ENCODE results near the gene SPATA32.

DNA sequence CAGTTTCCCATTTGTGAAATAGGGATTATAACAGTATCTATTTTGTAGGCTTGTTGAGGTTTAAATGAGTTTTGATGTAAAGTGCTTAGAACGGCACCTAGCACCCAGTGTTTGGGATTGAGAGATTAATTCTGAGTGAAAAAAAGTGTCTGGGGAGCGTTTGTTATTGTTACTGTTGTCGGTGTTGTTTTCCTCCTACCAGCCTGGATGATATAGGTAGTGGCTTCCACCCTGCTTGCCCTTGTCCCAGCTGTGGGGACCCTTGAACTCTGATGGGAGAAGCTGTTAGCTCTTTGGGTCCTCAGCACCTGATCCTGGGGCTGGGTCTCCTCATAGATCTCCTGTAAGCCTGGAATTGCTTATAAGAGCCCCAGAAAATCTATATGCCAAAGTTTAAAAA, 35.3 kb downstream of the SPATA32 start:
- TF ChIP-seq ZFP3 (CRISPR knock-in tag; IDR thresholded peaks at IDR 0.05): no peak
- TF ChIP-seq, protein P1, sequence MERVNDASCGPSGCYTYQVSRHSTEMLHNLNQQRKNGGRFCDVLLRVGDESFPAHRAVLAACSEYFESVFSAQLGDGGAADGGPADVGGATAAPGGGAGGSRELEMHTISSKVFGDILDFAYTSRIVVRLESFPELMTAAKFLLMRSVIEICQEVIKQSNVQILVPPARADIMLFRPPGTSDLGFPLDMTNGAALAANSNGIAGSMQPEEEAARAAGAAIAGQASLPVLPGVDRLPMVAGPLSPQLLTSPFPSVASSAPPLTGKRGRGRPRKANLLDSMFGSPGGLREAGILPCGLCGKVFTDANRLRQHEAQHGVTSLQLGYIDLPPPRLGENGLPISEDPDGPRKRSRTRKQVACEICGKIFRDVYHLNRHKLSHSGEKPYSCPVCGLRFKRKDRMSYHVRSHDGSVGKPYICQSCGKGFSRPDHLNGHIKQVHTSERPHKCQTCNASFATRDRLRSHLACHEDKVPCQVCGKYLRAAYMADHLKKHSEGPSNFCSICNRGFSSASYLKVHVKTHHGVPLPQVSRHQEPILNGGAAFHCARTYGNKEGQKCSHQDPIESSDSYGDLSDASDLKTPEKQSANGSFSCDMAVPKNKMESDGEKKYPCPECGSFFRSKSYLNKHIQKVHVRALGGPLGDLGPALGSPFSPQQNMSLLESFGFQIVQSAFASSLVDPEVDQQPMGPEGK (CRISPR knock-in tag; IDR thresholded peaks at IDR 0.05; ENCODE audit: borderline replicate concordance): no peak
- TF ChIP-seq OSR1 (CRISPR knock-in tag; IDR thresholded peaks at IDR 0.05): no peak

All from SK-N-SH treated with all-trans-retinoic acid at 6 μM for 48 hours (cell line).